A549 (cell line): Measurements from ENCODE around the gene PCED1B. TPM values are rescaled to one million over a fixed set of nuclear protein-coding genes. Genes with fewer than 3 reads are reported as not detected.
A peak's percentile ranks its signal among the peaks of the same experiment; 100 is the strongest.

Experiments used
- ATAC-seq, 2 experiments: fragments of 200-7000 bp in 1 of 2; fragments of >200 bp in 1 of 2; cut with Nextera tagmentation in 1 of 2; cut with Tn5 transposase in 1 of 2; 3 replicates each; pipeline versions ENCODE4 v1.8.0 to v1.9.1; 2018 to 2020; ENCODE audit warnings: mild to moderate bottlenecking in 1 of 2, moderate library complexity in 1 of 2
- CTCF ChIA-PET: fragments of 300-600 bp; sonication (Branson Sonifier 250); formaldehyde crosslinking; extraction: SDS; loops from one replicate; lab custom pipeline; 2021; ENCODE audit warnings: antibody characterized with exemption, inconsistent platforms; lab: Yijun Ruan, JAX
- POLR2A ChIA-PET: fragments of 350-600 bp; formaldehyde crosslinking; extraction: SDS; loops from one replicate; lab custom pipeline; 2021; ENCODE audit warnings: antibody characterized with exemption, inconsistent platforms; lab: Yijun Ruan, JAX
- DNase-seq, 2 experiments: peaks; one replicate each; pipeline versions ENCODE4 v3.0.0 to v3.0.0-alpha.2; 2011 to 2016; ENCODE audit warnings: low read depth in 1 of 2, low spot score in 1 of 2
- FAIRE-seq: peaks from 2 replicates; lab custom pipeline; 2011; peaks lifted over from hg19 to GRCh38; lab: Jason Lieb, UNC
- H3K27ac ChIP-seq, 2 experiments: fragments of >200 bp; sonication (Bioruptor Twin); formaldehyde crosslinking; 3 replicates each; pipeline ENCODE4 v1.5.1; 2016 to 2017
- H3K4me1 ChIP-seq: fragments of >200 bp; sonication (Bioruptor Twin); formaldehyde crosslinking; 3 replicates; pipeline ENCODE4 v1.6.1; 2016
- H3K4me2 ChIP-seq: fragments of >200 bp; sonication (Bioruptor Twin); formaldehyde crosslinking; 3 replicates; pipeline ENCODE4 v1.6.1; 2016
- H3K4me3 ChIP-seq: fragments of >200 bp; sonication (Bioruptor Twin); formaldehyde crosslinking; 3 replicates; pipeline ENCODE4 v1.5.1; 2016
- H3K9me3 ChIP-seq: fragments of >200 bp; sonication (Bioruptor Twin); formaldehyde crosslinking; 3 replicates; pipeline ENCODE4 v1.6.1; 2016
- ATOH8 ChIP-seq: fragments of 250-450 bp; sonication (Bioruptor Pico); IDR thresholded peaks from 2 replicates; pipeline ENCODE4 v1.5.0; 2020; ENCODE audit warnings: low read depth, mild to moderate bottlenecking, moderate library complexity
- BHLHE40 ChIP-seq: IDR thresholded peaks from 2 replicates; pipeline ENCODE4 v1.6.1; 2012; ENCODE audit warnings: low read depth, low read length, inconsistent platforms
- CBX8 ChIP-seq: fragments of 200-600 bp; sonication (generic); IDR thresholded peaks from 2 replicates; pipeline ENCODE4 v1.6.1; 2016
- CEBPB ChIP-seq, 2 experiments: fragments of >200 bp in 1 of 2; sonication (Bioruptor Twin) in 1 of 2; formaldehyde crosslinking in 1 of 2; IDR thresholded peaks; 2 replicates each; pipeline ENCODE4 v1.6.1; 2012 to 2016
- CTCF ChIP-seq: fragments of >200 bp; sonication (Bioruptor Twin); formaldehyde crosslinking; IDR thresholded peaks from 3 replicates; pipeline ENCODE4 v1.5.1; 2016
- ESRRA ChIP-seq: fragments of 150-350 bp; IDR thresholded peaks from 2 replicates; pipeline ENCODE4 v1.6.1; 2014; ENCODE audit warnings: mild to moderate bottlenecking, low read length, borderline replicate concordance
- FOSB ChIP-seq: fragments of 250-450 bp; sonication (Bioruptor Pico); IDR thresholded peaks from 2 replicates; pipeline ENCODE4 v1.5.0; 2020; ENCODE audit warnings: mild to moderate bottlenecking, moderate library complexity
- FOSL2 ChIP-seq, 2 experiments: fragments of 450-650 bp in 1 of 2; fragments of >200 bp in 1 of 2; sonication (Bioruptor Twin) in 1 of 2; formaldehyde crosslinking; IDR thresholded peaks; 2 replicates each; pipeline versions ENCODE4 v1.5.0 to v1.6.1; 2016 to 2020; ENCODE audit warnings: mild to moderate bottlenecking in 1 of 2, moderate library complexity in 1 of 2
- FOXS1 ChIP-seq: fragments of 250-450 bp; sonication (Bioruptor Pico); IDR thresholded peaks from 2 replicates; pipeline ENCODE4 v1.5.0; 2020; ENCODE audit warnings: mild to moderate bottlenecking, moderate library complexity
- GATA3 ChIP-seq: IDR thresholded peaks from 2 replicates; pipeline ENCODE4 v1.6.1; 2012; ENCODE audit warnings: borderline replicate concordance
- HES2 ChIP-seq: fragments of >200 bp; sonication (Bioruptor Twin); formaldehyde crosslinking; IDR thresholded peaks from 2 replicates; pipeline ENCODE4 v1.6.1; 2016
- JUN ChIP-seq, 2 experiments: fragments of >200 bp; sonication (Bioruptor Twin); formaldehyde crosslinking; IDR thresholded peaks; 2 replicates in 1 of 2; 3 replicates in 1 of 2; pipeline ENCODE4 v1.6.1; 2016 to 2017
- JUNB ChIP-seq: fragments of >200 bp; sonication (Bioruptor Twin); formaldehyde crosslinking; IDR thresholded peaks from 2 replicates; pipeline ENCODE4 v1.6.1; 2016
- MAX ChIP-seq: IDR thresholded peaks from 2 replicates; pipeline ENCODE4 v1.6.1; 2012
- NPAS2 ChIP-seq: fragments of 250-450 bp; sonication (Bioruptor Pico); IDR thresholded peaks from 2 replicates; pipeline ENCODE4 v1.8.0; 2022; ENCODE audit warnings: mild to moderate bottlenecking, moderate library complexity, borderline replicate concordance
- NR3C1 ChIP-seq: fragments of >200 bp; sonication (Bioruptor Twin); formaldehyde crosslinking; IDR thresholded peaks from 3 replicates; pipeline ENCODE4 v1.6.1; 2017
- PBX3 ChIP-seq: IDR thresholded peaks from 2 replicates; pipeline ENCODE4 v1.6.1; 2012
- POLR2A ChIP-seq: IDR thresholded peaks from 2 replicates; pipeline ENCODE4 v1.6.1; 2012; ENCODE audit warnings: mild to moderate bottlenecking, low read length
- TP53 ChIP-seq: fragments of 250-450 bp; sonication (Bioruptor Pico); IDR thresholded peaks from 2 replicates; pipeline ENCODE4 v1.5.0; 2021; ENCODE audit warnings: mild to moderate bottlenecking, moderate library complexity
- WGBS: methylation state at CpG from one replicate; pipeline ENCODE4 v1.1.6; 2017; ENCODE audit errors: missing lambda C conversion rate; 5-methylcytosine and 5-hydroxymethylcytosine counted together
- polyA plus RNA-seq, 4 experiments: library from polyadenylated mRNA; depleted of rRNA in 3 of 4; stranded (reverse); fragments of >200 nt; fragmentation: RNase III in 1 of 4; extraction: RNeasy Plus Mini Kit Qiagen cat#74134 plus additional on column Dnase treatment in 1 of 4; gene quantifications; 2 replicates in 3 of 4; 3 replicates in 1 of 4; pipeline ENCODE4 v1.2.3, GENCODE V29; 2011 to 2017

Gene PCED1B
- polyA plus RNA-seq, 2 of the 4 experiments (the other 2 are of a cell fraction): 74.6 to 108 TPM

GRCh38 chr12:47205532-47206449 lies 126.4 kb downstream of the PCED1B start:
- 66% methylated on average over 8 of the region's 8 CpGs for WGBS
- no peak for FAIRE-seq
- DNase-seq: no peak

More at GRCh38 chr12:47205532-47206449, 126.4 kb downstream of the PCED1B start:
- Histone ChIP-seq H3K9me3 (0 out of 3 replicates have a peak, but pooled peaks cover 3% of the 10 kb centered on the region), H3K27ac (peak overlapping the region; percentile 26 to 86; a peak in 5 of 6 replicates), H3K4me3 (no peak overlapping the region), H3K4me2 (no peak overlapping the region), H3K4me1 (peaks cover 48% of the 10 kb centered on the region)
- CTCF ChIA-PET: interaction anchor here (1.6 kb wide), 1 partner anchor 14 kb away, joined by 3 read pairs; no protein-coding TSS in a partner anchor
- POLR2A ChIA-PET: interaction anchor here (2.2 kb wide), 1 partner anchor 110 kb away, joined by 6 read pairs; no protein-coding TSS in a partner anchor
- no peak for TF ChIP-seq ESRRA
- TF ChIP-seq MAX: no peak
- no peak for TF ChIP-seq JUNB
- TF ChIP-seq ATOH8 (CRISPR knock-in tag): no peak
- TF ChIP-seq FOXS1 (CRISPR knock-in tag): no peak
- no peak for TF ChIP-seq NR3C1
- no peak for TF ChIP-seq TP53
- TF ChIP-seq BHLHE40: no peak
- TF ChIP-seq FOSB: no peak
- TF ChIP-seq CBX8: no peak
- TF ChIP-seq POLR2A: no peak
- no peak for TF ChIP-seq JUN (IDR thresholded peaks at IDR 0.05)
- TF ChIP-seq HES2: no peak
- no peak for TF ChIP-seq PBX3
- TF ChIP-seq CEBPB (IDR thresholded peaks at IDR 0.05): no peak
- no peak for TF ChIP-seq GATA3
- no peak for TF ChIP-seq FOSL2 (IDR thresholded peaks at IDR 0.05)
- TF ChIP-seq FOSL2 (CRISPR knock-in tag; IDR thresholded peaks at IDR 0.05): no peak
- no peak for TF ChIP-seq CTCF
- no peak for TF ChIP-seq NPAS2 (CRISPR knock-in tag)
- ATAC-seq: no peak
